ENCODE measurements around the gene ARAF.
A peak's percentile ranks its signal among the peaks of the same experiment; 100 is the strongest.

Gene ARAF

DNA sequence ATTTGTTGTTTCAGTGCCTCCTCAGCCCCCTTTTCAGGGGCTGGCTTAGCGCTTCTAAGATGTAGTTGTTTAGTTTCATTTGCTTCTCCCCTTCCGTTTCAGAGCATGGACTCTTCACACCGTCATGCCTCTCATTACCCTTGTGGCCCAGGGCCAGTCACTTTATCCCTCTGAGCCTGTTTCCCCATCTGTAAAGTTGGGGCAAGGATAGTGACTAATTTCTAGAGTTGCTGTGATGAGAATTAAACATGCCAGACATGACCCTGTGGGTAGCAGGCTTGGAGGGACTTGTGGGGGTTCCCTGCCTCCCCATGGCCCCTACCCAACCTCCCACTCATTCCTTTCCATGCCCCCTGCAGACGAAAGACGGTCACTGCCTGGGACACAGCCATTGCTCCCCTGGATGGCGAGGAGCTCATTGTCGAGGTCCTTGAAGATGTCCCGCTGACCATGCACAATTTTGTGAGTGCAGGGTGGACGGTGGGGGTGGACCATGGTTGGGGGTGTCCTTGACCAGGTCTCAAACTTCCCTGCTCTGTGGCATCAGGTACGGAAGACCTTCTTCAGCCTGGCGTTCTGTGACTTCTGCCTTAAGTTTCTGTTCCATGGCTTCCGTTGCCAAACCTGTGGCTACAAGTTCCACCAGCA, 3.6 kb downstream of the ARAF start:
- DNase-seq = no peak

DNA sequence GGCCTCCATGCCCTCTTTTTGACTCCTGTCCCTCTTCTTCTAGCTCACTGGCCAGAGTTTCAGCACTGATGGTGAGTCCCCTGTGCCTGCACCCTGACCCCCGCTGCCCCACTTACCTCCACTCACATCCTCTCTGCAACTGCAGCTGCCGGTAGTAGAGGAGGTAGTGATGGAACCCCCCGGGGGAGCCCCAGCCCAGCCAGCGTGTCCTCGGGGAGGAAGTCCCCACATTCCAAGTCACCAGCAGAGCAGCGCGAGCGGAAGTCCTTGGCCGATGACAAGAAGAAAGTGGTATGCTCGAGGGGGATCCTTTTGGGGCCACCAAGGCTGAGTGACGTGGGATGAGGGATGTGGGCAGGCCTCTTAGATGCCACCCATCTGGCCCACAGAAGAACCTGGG, 5.8 kb downstream of the ARAF start:
- DNase-seq = no peak

DNA sequence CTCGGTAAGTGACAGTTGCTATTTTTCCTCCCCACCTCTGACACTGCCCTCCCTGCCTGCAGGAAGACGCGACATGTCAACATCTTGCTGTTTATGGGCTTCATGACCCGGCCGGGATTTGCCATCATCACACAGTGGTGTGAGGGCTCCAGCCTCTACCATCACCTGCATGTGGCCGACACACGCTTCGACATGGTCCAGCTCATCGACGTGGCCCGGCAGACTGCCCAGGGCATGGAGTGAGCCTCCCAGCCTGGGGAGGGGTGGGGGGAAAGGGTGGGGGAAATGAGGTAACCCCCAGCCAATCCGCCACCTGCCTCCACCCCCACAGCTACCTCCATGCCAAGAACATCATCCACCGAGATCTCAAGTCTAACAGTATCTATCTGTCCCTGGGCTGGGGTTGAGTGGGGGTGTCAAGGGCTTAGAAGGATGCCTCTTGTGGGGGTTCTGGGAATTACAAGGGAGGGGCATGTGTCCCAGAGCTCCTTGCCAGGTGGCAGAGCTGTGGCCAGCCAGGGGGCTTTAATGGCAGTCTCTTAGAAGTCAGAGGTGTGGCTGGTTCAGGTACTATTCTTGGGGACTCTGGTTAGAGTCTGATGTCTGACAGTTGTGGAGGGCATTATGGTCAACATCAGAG, 7.8 kb downstream of the ARAF start:
- no peak for DNase-seq

DNA sequence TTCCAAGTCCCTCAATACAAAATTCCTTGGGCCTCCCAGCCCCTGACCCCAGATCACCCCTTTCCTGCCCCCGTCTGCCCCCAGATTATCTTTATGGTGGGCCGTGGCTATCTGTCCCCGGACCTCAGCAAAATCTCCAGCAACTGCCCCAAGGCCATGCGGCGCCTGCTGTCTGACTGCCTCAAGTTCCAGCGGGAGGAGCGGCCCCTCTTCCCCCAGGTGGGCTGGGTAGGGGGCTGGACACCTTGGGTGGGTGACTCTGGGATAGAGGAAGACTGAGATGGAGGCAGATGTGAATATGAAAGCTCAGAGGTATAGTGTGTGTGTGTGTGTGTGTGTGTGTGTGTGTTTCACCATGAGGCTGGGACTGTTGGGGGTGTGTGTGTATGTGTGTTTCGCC, 9.8 kb downstream of the ARAF start:
- DNase-seq = no peak

DNA sequence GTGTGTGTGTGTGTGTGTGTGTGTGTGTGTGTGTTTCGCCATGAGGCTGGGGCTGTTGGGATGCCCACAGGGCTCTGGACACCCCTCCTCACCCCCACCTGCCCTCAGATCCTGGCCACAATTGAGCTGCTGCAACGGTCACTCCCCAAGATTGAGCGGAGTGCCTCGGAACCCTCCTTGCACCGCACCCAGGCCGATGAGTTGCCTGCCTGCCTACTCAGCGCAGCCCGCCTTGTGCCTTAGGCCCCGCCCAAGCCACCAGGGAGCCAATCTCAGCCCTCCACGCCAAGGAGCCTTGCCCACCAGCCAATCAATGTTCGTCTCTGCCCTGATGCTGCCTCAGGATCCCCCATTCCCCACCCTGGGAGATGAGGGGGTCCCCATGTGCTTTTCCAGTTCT, 10.2 kb downstream of the ARAF start:
- no peak for DNase-seq

DNA sequence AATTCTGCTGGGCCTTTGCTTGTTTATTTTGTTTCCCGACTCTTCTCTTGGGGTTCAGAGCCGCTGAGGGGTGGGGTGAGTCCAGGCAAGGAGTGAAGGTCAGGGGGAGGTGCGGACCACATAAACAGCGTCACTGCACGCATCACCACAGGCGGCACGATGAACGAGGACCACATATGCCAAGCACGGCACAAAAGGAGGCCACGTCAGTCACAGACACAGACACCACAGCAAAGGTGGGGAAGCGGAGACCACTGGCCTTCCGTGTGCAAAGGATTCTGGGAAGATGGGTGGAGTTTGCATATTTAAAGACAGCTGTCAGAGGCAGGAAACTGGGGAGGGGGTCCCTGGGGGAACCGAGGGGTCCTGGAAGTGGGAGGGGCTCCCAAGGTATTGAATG, 10.9 kb downstream of the ARAF start:
- DNase-seq = no peak

DNA sequence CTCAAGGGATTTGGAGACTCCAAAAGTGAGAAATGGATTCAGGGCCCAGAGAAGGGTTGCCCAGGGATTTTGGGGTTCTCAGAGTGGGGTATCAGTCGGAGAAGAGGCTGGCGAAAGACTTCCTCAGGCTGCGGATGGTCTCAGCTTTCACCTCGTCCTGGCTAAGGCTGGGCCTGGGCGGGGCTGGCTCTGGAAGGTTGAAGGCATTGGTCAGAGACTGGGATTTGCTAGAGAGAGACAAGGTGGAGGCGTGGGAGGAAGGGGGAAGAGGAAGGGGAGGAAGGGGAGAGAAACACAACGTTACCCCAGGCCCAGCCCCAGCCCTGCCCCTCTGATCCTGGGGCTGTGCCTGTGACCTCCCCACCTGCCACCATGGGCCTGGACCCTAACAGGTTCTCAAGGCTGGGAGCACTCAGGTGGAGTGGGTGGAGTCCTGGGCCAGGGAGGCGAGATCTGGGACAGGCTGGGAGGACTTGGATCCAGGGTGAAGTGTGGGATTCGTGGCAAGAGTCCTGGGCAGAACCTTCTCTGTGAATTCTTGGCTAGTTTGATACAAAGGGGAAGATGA, 11.9 kb downstream of the ARAF start:
- no peak for DNase-seq

DNA sequence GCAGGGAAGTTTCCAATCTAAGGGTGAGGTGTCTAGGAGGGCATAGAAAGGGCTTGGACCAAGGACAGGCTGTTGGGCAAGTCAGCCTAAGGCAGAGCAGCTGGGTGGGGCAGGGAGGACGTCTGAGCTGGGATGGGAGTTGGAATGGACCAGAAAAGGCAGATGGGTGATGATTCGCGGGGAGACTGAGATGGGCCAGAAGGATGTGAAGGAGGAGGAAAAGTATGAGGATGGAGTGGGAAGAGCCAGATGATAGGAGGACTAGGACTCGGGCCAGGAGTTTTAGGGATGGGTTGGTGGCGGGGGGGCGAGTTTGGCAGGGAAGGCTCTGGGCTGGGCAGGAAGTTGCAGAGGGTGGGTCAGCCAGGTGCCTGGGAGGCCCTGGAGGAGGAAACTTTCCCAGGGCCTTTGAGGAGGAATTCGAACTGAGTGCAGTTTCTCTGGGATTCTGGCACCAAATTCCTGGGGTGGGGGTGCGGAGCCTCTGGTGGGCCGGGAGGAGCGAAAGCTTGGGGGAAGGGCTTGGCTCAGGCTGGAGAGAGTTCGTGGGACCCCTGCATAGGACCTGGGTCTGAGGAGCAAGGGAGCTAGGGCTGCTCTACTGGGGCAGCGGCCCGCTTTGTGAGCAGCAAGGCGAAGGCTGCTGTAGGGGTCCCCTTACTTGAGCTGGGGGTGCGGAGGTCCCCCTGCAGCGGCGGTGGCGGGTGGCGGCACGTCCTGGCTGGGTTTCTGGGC, 12.5 kb downstream of the ARAF start:
- DNase-seq = no peak

DNA sequence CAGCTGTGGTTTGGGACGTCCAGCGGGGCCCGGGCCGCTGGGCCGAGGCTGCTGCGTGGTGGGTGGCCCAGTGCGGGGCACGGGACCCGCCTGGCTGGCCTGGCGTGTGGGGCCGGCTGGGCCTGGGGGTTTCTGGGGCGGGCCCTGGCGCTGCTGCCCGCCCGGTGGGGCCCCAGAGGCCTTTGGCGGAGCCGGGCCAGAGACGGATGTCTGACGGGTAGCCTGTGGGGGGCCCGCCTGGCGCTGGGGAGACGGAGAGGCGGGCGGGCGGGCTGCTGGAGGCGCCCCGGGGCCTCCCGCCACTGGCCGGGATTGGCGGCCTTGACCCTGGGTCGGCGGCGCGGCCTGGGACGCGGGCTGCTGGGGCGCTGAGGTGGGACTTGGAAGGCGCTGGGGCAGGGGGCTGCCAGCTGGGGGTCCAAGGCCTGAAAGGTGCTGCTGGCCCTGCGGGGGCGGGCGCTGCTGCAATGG, 13.1 kb downstream of the ARAF start:
- no peak for DNase-seq

DNA sequence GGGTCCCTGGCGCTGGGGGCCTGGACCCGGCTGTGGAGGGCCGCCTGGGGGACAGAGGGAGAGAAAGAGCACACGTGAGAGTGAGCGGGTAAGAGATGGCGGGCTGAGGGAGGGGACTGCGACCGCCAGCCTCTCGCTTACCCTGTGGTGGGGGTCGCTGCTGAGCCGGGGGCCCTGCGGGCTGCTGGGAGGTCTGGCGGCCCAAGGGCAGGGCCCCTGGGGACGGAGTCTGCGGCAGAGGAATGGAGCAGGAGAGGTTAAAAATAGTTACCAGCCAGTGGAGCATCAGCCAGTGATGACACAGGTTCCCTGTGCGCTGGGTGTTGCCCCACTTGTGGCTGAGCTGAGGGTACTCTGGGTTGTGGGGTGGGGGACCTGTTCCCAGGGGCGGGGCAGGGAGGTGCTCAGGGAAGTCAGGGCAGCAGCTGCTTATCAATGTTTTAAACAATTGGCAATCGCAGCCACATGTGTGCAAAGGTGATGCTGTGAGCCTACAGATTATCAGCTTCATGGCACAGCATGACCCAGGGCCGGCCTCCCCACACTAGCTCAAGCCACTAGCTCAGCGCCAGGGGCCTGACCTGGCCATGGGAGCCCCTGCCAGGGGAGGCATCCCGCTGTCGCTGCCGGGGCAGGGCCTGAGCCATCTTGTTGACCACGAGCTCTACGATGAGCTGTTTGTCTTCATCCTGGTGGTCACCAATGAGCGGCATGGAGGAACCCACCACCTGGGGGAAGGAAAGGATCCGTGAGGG, 13.7 kb downstream of the ARAF start:
- DNase-seq = no peak

DNA sequence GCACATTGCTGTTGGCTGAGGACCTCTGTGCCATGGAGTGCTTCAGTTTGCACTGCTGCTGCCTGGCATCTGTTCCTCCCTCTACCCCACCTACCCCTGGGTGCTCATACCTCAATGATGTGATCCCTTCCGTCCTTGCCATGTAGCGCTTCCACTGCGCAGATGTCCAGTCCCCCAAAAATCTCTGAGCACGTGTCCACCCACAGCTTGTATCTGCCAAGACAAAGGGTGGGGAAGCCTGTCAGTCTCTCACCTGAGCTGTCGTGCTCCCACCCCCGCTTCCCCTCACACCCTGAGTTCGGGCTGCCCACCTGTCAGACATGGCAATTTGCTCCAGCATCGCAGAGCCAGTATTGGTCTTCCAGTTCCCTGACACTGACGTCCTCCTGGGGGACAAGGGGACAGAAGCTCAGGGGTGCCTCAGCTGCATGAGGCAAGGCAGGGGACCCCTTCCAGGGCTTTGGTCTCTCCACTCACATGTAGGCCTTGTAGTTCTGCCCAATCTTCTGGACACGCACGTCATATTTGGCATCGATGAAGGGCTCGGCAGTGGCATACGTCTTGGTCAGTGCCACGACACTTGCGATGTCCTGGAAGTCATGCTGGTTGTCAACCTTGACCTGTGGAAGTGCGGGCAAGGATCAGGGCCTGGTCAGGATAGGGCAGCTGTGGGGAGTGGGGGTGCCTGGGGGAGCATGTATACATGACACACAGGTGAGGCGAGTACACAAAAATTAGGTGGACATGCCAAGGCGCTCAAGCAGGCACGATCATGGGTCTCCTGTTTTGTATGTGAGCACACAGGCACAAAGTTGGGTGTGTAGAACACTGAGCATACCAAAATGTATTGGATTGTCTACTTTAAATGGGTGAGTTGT, 15.3 kb downstream of the ARAF start:
- DNase-seq = no peak

DNA sequence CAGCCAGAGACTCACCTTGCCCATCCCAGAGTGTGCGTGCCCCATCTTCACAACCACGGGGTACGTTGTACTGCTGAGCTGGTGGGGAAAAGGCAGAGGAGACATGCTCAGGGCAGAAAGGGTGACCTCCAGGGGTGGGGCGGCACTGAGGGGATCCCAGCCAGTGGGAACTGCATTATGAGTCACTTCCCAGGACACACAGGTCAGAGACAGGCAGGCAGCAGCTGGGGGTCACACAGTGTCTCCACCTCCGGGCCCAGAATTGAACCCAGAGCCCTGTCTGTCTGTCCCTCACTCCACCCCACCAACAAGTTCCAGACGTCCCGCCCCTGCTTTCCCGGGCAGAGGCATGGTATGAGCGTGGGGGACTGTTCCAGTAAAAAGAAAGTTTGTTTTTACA, 16.4 kb downstream of the ARAF start:
- no peak for DNase-seq

DNA sequence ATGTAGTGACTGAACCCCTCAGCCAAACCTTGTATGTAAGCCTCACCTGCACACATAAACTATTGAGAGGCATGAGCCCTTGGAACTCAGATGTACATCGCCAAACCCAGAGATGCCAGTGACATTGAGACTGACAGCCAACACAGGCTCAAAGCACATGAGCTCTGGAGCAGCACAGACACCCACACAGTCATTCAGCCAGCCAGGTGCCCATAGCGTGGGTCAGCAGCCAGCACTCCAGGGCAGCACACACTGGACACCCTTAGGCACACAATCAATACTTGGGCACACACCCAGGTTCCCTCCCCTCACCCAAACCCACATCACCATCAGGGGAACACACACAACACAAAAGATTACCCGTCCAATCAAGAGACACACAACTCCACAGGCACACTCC, 16.9 kb downstream of the ARAF start:
- DNase-seq = no peak

DNA sequence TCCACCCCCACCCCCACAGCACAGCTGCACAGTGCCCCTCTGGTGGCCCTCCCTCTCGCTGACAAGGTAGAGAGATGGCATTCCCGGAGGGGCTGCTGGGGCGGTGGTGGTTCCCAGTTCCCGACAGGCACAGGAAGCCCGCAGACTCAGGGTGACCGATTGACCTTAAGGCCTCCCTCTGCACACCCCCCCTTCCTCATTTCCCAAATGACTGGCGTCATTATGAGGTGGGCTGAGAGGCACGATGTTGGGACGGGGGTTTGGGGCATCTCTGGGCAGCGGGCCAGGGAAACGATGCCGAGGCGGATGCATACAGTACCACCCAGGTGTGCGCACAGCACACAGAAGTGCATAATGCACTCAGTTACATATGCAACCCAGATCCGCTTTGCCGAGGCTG, 17.7 kb downstream of the ARAF start:
- no peak for DNase-seq

DNA sequence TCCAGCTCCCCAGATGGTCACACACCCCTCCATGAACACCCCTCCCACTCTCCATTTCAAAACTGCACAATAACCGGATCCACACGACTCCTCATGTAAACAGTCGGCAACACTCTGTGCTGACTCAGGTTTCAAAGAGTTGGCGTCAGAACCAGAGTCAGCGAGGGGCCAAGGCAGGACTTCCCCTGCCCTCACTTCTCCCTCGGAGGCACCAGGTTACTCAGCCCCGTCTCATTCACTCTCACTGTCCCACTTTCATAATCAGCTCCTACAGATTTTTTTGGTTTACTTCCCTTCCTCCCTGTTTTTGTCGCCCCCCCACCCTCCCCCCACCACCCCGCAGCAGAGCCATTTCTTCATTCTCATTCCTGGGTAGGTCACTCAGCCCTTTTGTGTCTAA, 18.5 kb downstream of the ARAF start:
- DNase-seq = no peak

DNA sequence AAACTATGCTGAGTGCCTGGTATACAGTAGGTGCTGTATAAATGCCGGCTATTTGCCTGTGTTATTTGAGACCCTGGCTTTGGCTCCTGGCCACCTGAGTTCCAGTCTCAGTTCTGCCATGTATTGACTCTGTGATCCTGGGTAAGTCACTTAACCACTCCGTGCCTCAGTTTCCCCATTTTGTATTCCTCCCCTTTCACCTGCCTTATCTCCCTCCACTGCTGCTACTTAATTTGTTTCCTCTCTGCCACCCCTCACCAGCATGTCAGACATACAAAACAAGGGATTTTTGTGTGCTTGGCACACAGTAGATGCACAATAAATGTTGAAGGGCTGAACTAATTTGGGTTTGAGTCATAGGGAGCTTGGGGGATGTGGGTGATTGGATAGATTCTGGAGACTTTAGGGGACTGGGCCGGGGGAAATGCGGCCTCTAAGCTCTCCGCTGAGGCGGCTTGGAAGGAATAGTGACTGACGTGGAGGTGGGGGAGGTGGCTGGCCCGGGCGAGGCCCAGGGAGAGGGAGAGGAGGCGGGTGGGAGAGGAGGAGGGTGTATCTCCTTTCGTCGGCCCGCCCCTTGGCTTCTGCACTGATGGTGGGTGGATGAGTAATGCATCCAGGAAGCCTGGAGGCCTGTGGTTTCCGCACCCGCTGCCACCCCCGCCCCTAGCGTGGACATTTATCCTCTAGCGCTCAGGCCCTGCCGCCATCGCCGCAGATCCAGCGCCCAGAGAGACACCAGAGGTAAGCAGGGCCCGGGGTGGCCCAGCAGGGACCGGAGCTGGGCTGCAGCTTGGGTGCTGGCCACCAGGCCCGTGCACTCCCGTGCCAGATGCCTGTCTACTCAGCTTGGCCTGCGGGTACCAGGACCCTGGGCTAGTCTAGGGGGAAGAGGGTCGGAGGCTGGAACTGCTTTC, 21.0 kb downstream of the ARAF start, which contains the start of gene TIMP1:
TSS of gene TIMP1 (plus strand) at position 706 of the 917 bp plus-strand sequence. CDS start 980 bp downstream, outside the sequence.
- peak; percentile 89 for DNase-seq

DNA sequence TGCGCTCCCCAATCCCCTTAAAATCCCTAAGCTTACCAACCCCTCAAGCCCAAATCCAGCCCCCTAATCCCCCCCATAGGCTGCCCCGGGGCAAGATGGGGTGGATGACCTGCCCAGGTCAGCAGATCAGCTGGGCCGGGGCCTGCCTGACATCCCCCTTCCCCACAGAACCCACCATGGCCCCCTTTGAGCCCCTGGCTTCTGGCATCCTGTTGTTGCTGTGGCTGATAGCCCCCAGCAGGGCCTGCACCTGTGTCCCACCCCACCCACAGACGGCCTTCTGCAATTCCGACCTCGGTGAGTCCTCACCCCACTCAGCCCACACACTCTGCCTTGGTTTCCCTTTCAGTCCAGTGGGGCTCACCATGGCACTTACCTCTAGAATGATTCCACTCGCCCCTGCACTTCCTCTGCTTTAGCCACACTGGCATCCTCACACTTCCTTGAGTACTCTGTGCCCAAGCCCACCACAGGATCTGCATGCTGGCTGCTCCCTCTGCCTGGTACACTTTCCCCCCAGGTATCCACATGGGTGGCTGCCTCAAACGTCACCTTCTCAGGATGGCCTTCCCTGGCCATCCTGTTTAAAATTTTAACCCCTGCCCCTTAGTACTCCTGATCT, 22.3 kb downstream of the ARAF start:
- no peak for DNase-seq

DNA sequence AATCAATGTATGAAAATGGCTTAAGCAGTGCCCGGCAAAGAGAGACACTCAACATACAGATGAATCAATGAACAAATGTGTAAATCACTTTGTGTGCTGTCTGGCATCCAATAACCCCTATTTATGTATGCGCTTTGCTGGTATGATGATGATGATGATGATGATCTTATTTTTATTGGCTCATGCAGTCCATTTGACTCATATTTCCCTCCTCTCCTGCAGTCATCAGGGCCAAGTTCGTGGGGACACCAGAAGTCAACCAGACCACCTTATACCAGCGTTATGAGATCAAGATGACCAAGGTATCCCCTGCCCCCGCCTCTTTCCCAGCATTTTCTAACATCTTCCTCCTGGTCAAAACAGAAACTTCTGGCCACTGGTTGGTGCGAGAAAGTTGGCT, 23.7 kb downstream of the ARAF start:
- DNase-seq = no peak

DNA sequence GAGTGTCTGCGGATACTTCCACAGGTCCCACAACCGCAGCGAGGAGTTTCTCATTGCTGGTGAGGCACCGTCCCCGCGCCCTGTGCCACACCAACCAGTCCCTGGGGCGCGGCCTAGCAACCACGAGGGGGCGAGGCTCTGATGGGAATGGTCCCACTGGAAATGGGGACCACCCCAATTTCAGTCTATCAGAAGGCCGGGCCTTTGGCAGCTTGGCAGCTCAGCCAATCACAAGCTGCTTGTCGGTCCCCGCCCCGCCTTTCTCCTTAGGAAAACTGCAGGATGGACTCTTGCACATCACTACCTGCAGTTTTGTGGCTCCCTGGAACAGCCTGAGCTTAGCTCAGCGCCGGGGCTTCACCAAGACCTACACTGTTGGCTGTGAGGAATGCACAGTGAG, 24.3 kb downstream of the ARAF start:
- DNase-seq = no peak

DNA sequence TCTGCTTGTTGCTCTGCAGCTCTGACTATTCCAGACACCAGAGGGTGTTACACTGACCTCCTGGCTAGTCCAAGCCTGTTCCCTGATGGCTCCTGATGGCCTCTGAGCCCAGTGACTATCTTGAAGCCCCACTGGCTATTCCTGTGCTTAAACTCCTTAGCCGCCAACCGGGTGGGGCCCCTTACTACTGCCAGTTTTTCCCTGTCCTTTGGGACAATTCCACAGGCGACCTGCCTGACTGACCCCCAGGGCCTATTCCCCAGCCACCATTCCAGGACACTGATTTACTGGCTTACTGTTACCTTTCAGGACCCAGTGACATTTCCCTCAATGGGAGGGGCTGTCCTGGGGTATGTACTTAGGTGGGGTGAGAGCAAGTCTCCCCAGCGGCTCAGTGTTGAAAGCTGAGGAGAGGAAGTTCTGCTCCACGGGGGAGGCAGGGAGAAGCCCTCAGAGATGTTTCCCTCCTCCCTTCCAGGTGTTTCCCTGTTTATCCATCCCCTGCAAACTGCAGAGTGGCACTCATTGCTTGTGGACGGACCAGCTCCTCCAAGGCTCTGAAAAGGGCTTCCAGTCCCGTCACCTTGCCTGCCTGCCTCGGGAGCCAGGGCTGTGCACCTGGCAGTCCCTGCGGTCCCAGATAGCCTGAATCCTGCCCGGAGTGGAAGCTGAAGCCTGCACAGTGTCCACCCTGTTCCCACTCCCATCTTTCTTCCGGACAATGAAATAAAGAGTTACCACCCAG, 25.2 kb downstream of the ARAF start:
- no peak for DNase-seq
